A673 (cell line): Measurements from ENCODE around the gene SAFB2. TPM values are rescaled to one million over a fixed set of nuclear protein-coding genes. Genes with fewer than 3 reads are reported as not detected.

Source experiments
- BruUV-seq: library from RNA; stranded (reverse); fragments of 400-500 nt; replicated peaks from 2 replicates; lab custom pipeline; 2021; lab: Mats Ljungman, UMichigan
- CTCF ChIA-PET: fragments of 300-600 bp; sonication (Branson Sonifier 250); formaldehyde crosslinking; loops from one replicate; lab custom pipeline; 2022; ENCODE audit warnings: antibody characterized with exemption; lab: Charles Lee
- POLR2A ChIA-PET: fragments of 300-600 bp; sonication (Branson Sonifier 250); formaldehyde crosslinking; loops from one replicate; lab custom pipeline; 2022; ENCODE audit warnings: antibody characterized with exemption; ENCODE audit not compliant: low non-redundant PET; lab: Charles Lee
- DNase-seq: peaks from one replicate; pipeline ENCODE4 v3.0.0-alpha.2; 2015; ENCODE audit warnings: low spot score
- H3K27ac ChIP-seq: fragments of 200-600 bp; sonication (generic); 2 replicates; pipeline ENCODE4 v1.5.1; 2016; ENCODE audit warnings: mixed run types, low read depth, mild to moderate bottlenecking, mixed read lengths, antibody characterized with exemption, low read length; ENCODE audit not compliant: poor library complexity, severe bottlenecking
- H3K27me3 ChIP-seq: fragments of 200-600 bp; sonication (generic); replicated peaks from 2 replicates; pipeline ENCODE4 v1.6.1; 2017; ENCODE audit warnings: mixed run types, low read depth, mild to moderate bottlenecking, mixed read lengths, antibody characterized with exemption, low read length; ENCODE audit not compliant: insufficient read depth, poor library complexity
- H3K36me3 ChIP-seq: fragments of 200-600 bp; sonication (generic); 2 replicates; pipeline ENCODE4 v1.6.1; 2016; ENCODE audit warnings: mixed run types, mild to moderate bottlenecking, mixed read lengths, antibody characterized with exemption, low read length; ENCODE audit not compliant: insufficient read depth, poor library complexity, severe bottlenecking
- H3K4me1 ChIP-seq: fragments of 200-600 bp; sonication (generic); 2 replicates; pipeline ENCODE4 v1.6.1; 2017; ENCODE audit warnings: mixed run types, mild to moderate bottlenecking, mixed read lengths, antibody characterized with exemption, low read length; ENCODE audit not compliant: insufficient read depth, poor library complexity, severe bottlenecking
- H3K4me3 ChIP-seq: fragments of 200-600 bp; sonication (generic); 2 replicates; pipeline ENCODE4 v1.5.1; 2016; ENCODE audit warnings: low read depth, mixed run types, mild to moderate bottlenecking, mixed read lengths, low read length; ENCODE audit not compliant: poor library complexity, severe bottlenecking
- H3K9me3 ChIP-seq: fragments of 200-600 bp; sonication (generic); 2 replicates; pipeline ENCODE4 v1.6.1; 2016; ENCODE audit warnings: mixed run types, low read depth, mild to moderate bottlenecking, mixed read lengths, antibody characterized with exemption, low read length; ENCODE audit not compliant: poor library complexity, severe bottlenecking
- CTCF ChIP-seq: fragments of 300-800, 200-600 bp; sonication (generic); conservative IDR thresholded peaks from 2 replicates; pipeline ENCODE4 v1.5.1; 2017; ENCODE audit warnings: low read depth, mild to moderate bottlenecking, antibody characterized with exemption, low read length, moderate library complexity, mixed read lengths
- EZH2 ChIP-seq: fragments of 200-600 bp; sonication (generic); IDR thresholded peaks from 2 replicates; pipeline ENCODE4 v1.6.1; 2017; ENCODE audit warnings: borderline replicate concordance, low read depth, mild to moderate bottlenecking, mixed read lengths, antibody characterized with exemption, low read length; ENCODE audit not compliant: poor library complexity, severe bottlenecking
- intact Hi-C: fragments of 100-400 bp; cut with micrococcal nuclease; formaldehyde crosslinking; loops from one replicate; pipeline ENCODE4 v1.10.0; 2022; ENCODE audit not compliant: unreplicated experiment
- total RNA-seq: library from RNA; stranded (reverse); gene quantifications from 2 replicates; pipeline ENCODE4 v1.2.3, GENCODE V29; 2021

SAFB2 gene
- total RNA-seq, 1 experiment from 2014 or later: 153 TPM

- CTCF ChIA-PET: interaction anchor here (0.8 to 0.9 kb wide), 2 partner anchors 32 to 156 kb away, joined by 3 to 9 read pairs; no protein-coding TSS in a partner anchor
- no TSS peak for BruUV-seq
These were observed 29.8 kb downstream of the SAFB2 start for GRCh38 chr19:5592531-5593342.

GRCh38 chr19:5591476-5591875 is 31.1 kb downstream of the SAFB2 start:
- H3K4me3 ChIP-seq: no peak overlapping the region
- H3K36me3 ChIP-seq: peaks cover 91% of the 10 kb centered on the region
- no TSS peak for BruUV-seq
- POLR2A ChIA-PET: no interaction called here
- TF ChIP-seq CTCF (no peak), EZH2 (no peak)
- no peak overlapping the region for H3K27ac ChIP-seq
- CTCF ChIA-PET: no interaction called here
- intact Hi-C loops: no loop called here
- no peaks in the 10 kb centered on the region for H3K9me3 ChIP-seq
- no peak for DNase-seq
- H3K4me1 ChIP-seq: peaks cover 32% of the 10 kb centered on the region
- H3K27me3 ChIP-seq: no peaks in the 10 kb centered on the region

More at GRCh38 chr19:5592531-5593342, 29.8 kb downstream of the SAFB2 start:
- Histone ChIP-seq H3K4me1 (peaks cover 27% of the 10 kb centered on the region), H3K36me3 (peaks cover 94% of the 10 kb centered on the region), H3K27ac (peak overlapping the region; percentile 24), H3K9me3 (no peaks in the 10 kb centered on the region), H3K27me3 (no peaks in the 10 kb centered on the region), H3K4me3 (no peak overlapping the region)
- POLR2A ChIA-PET: no interaction called here
- DNase-seq: no peak
- TF ChIP-seq EZH2: no peak
- TF ChIP-seq CTCF: no peak
- intact Hi-C loops: no loop called here

GRCh38 chr19:5590865-5591154 is 31.8 kb downstream of the SAFB2 start:
- no TSS peak for BruUV-seq
- intact Hi-C loops: no loop called here
- Histone ChIP-seq H3K27ac (no peak overlapping the region), H3K9me3 (no peaks in the 10 kb centered on the region), H3K36me3 (peaks cover 89% of the 10 kb centered on the region), H3K27me3 (no peaks in the 10 kb centered on the region), H3K4me1 (peaks cover 38% of the 10 kb centered on the region), H3K4me3 (no peak overlapping the region)
- TF ChIP-seq CTCF (no peak), EZH2 (no peak)
- ChIA-PET POLR2A (no interaction called here), CTCF (no interaction called here)
- DNase-seq: no peak
